ENCODE data around the gene KAZN. TPM values are rescaled to one million over a fixed set of nuclear protein-coding genes. Genes with fewer than 3 reads are reported as not detected.

KAZN gene
- polyA plus RNA-seq, 1 of the 3 experiments (the other 2 are of a cell fraction): 6.8 TPM

- Histone ChIP-seq H4K20me1 (ENCODE audit: insufficient read depth) (no peaks in the 10 kb centered on the region; the same call in 1 of the 2 replicates), H2AFZ (ENCODE audit: low read depth) (no peak overlapping the region), H3K9me3 (no peaks in the 10 kb centered on the region), H3F3A (replicated peaks; ENCODE audit: insufficient read depth) (no peaks in the 10 kb centered on the region), H3K4me3 (ENCODE audit: low read depth in 2 of 2, low read length in 1 of 2) (no peak overlapping the region), H3K27me3 (ENCODE audit: insufficient read depth) (no peaks in the 10 kb centered on the region), H3K9me2 (no peaks in the 10 kb centered on the region), H3K9ac (peak overlapping the region; percentile 23; the same call in 1 of the 2 replicates), H3K4me1 (ENCODE audit: control insufficient read depth in 1 of 2, insufficient read depth in 2 of 2, low read depth in 1 of 2, low read length in 1 of 2) (peaks cover 0 to 11% of the 10 kb centered on the region in 2 experiments; a peak in 2 of 4 replicates), H3K27ac (ENCODE audit: low read depth in 2 of 2, low read length in 1 of 2) (peak overlapping the region in 1 of 2 experiments; percentile 50; a peak in 1 of 4 replicates), H3K79me2 (ENCODE audit: insufficient read depth) (peaks cover 52% of the 10 kb centered on the region), H3K36me3 (replicated peaks in 1 of 2; ENCODE audit: control insufficient read depth in 1 of 2, insufficient read depth in 2 of 2, low read length in 1 of 2) (no peaks in the 10 kb centered on the region), H3K4me2 (no peak overlapping the region; the same call in 1 of the 2 replicates)
- CTCF ChIA-PET: interaction anchor here (1.0 to 7.1 kb wide), 5 partner anchors 10 to 101 kb away, joined by 3 to 44 read pairs (median 5); no protein-coding TSS in a partner anchor
- TF ChIP-seq POLR2AphosphoS5 (IDR thresholded peaks at IDR 0.05; ENCODE audit: low read depth, low read length) (no peak), ELF1 (IDR thresholded peaks at IDR 0.05) (no peak)
- POLR2A ChIA-PET: no interaction called here
- WGBS (ENCODE audit: low lambda C conversion rate): 94% methylated on average over 11 of the region's 12 CpGs
- no peak for DNase-seq
Measured at GRCh38 chr1:14926818-14927575, 328.5 kb downstream of the KAZN start.

- Histone ChIP-seq H3K9me3 (no peaks in the 10 kb centered on the region), H3K36me3 (replicated peaks in 1 of 2; ENCODE audit: control insufficient read depth in 1 of 2, insufficient read depth in 2 of 2, low read length in 1 of 2) (no peaks in the 10 kb centered on the region), H4K20me1 (ENCODE audit: insufficient read depth) (no peaks in the 10 kb centered on the region; the same call in 1 of the 2 replicates), H3K4me2 (no peak overlapping the region), H3K4me1 (ENCODE audit: control insufficient read depth in 1 of 2, insufficient read depth in 2 of 2, low read depth in 1 of 2, low read length in 1 of 2) (peaks cover 0 to 11% of the 10 kb centered on the region in 2 experiments; a peak in 2 of 4 replicates), H3K4me3 (ENCODE audit: low read depth in 2 of 2, low read length in 1 of 2) (no peak overlapping the region), H3K27ac (ENCODE audit: low read depth in 2 of 2, low read length in 1 of 2) (no peak overlapping the region), H3K9me2 (no peaks in the 10 kb centered on the region), H2AFZ (ENCODE audit: low read depth) (no peak overlapping the region), H3K79me2 (ENCODE audit: insufficient read depth) (peaks cover 64% of the 10 kb centered on the region), H3F3A (replicated peaks; ENCODE audit: insufficient read depth) (no peaks in the 10 kb centered on the region), H3K27me3 (ENCODE audit: insufficient read depth) (no peaks in the 10 kb centered on the region), H3K9ac (no peak overlapping the region)
- CTCF ChIA-PET: no interaction called here
- no peak for TF ChIP-seq POLR2AphosphoS5 (IDR thresholded peaks at IDR 0.05; ENCODE audit: low read depth, low read length)
- no peak for TF ChIP-seq SIN3A (IDR thresholded peaks at IDR 0.05; ENCODE audit: borderline replicate concordance, low read depth, low read length)
- TF ChIP-seq RAD21 (IDR thresholded peaks at IDR 0.05; ENCODE audit: low read length): no peak
- TF ChIP-seq MXI1 (IDR thresholded peaks at IDR 0.05; ENCODE audit: low read depth, low read length): no peak
- TF ChIP-seq MAX (IDR thresholded peaks at IDR 0.05; ENCODE audit: low read depth): no peak
- no peak for TF ChIP-seq CHD2 (IDR thresholded peaks at IDR 0.05; ENCODE audit: low read length, partially characterized antibody)
- no peak for TF ChIP-seq GATA2 (CRISPR knock-in tag; IDR thresholded peaks at IDR 0.05)
- no peak for TF ChIP-seq NRF1 (IDR thresholded peaks at IDR 0.05; ENCODE audit: low read depth, low read length)
- no peak for TF ChIP-seq USF2 (IDR thresholded peaks at IDR 0.05; ENCODE audit: borderline replicate concordance, low read depth, low read length)
- no peak for TF ChIP-seq EP300 (IDR thresholded peaks at IDR 0.05; ENCODE audit: borderline replicate concordance in 1 of 2, low read depth in 1 of 2, low read length in 1 of 2)
- no peak for TF ChIP-seq RFX5 (IDR thresholded peaks at IDR 0.05; ENCODE audit: low read length)
- no peak for TF ChIP-seq REST (IDR thresholded peaks at IDR 0.05; ENCODE audit: low read depth, low read length)
- TF ChIP-seq USF1 (IDR thresholded peaks at IDR 0.05; ENCODE audit: borderline replicate concordance, low read depth): no peak
- TF ChIP-seq YY1 (IDR thresholded peaks at IDR 0.05; ENCODE audit: low read depth): no peak
- POLR2A ChIA-PET: no interaction called here
- no peak for DNase-seq
- WGBS (ENCODE audit: low lambda C conversion rate): 80% methylated on average over 7 of the region's 7 CpGs
Measured at GRCh38 chr1:14928412-14928811, 329.9 kb downstream of the KAZN start.
